Measurements from ENCODE around the gene GSTM1.

GSTM1 gene

DNA sequence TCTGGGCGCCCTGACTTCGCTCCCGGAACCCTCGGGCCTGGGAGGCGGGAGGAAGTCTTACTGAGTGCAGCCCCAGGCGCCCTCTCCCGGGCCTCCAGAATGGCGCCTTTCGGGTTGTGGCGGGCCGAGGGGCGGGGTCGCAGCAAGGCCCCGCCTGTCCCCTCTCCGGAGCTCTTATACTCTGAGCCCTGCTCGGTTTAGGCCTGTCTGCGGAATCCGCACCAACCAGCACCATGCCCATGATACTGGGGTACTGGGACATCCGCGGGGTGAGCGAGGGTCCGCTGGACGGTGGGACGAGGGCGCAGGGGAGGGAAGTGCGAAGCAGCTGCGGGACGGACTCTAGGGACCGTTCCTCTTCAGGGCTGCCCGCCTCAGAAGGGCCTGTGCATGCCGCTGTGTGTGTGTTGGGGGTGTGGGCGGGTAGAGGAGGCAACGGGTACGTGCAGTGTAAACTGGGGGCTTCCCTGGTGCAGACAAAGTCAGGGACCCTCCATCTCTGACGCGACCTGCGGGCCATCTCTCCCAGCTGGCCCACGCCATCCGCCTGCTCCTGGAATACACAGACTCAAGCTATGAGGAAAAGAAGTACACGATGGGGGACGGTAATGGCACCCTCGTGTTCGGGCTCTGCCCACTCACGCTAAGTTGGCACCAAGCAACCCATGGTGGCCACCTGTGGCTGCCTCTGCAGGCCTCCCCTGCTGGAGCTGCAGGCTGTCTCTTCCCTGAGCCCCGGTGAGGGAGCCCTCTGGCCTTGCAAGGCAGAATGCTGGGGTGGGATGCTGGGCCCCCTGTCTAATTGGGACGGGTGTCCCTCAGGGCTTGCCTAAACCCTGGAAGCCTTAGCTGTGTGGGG is at the start of gene GSTM1:
Gene GSTM1, plus strand, starts transcription at position 177 of the 859 bp plus-strand sequence. Its CDS starts 57 bp downstream, at position 234.
- Histone ChIP-seq H3K9me3 (ENCODE audit: control insufficient read depth, insufficient read depth, low read length) (no peaks in the 10 kb centered on the region), H3K36me3 (ENCODE audit: control insufficient read depth, insufficient read depth, low read length) (no peaks in the 10 kb centered on the region), H3K27ac (ENCODE audit: low read length) (no peak within 1 kb of the TSS), H3K4me3 (ENCODE audit: low read length) (no peak within 1 kb of the TSS), H3K27me3 (ENCODE audit: control insufficient read depth, insufficient read depth, low read length) (no peaks in the 10 kb centered on the region), H3K4me1 (ENCODE audit: control insufficient read depth, insufficient read depth, low read length) (no peaks in the 10 kb centered on the region)
- no peak for DNase-seq (ENCODE audit: low read depth, low spot score)
- WGBS (ENCODE audit: insufficient coverage, insufficient read length): no CpG with 5 or more reads among the region's 46 CpGs

DNA sequence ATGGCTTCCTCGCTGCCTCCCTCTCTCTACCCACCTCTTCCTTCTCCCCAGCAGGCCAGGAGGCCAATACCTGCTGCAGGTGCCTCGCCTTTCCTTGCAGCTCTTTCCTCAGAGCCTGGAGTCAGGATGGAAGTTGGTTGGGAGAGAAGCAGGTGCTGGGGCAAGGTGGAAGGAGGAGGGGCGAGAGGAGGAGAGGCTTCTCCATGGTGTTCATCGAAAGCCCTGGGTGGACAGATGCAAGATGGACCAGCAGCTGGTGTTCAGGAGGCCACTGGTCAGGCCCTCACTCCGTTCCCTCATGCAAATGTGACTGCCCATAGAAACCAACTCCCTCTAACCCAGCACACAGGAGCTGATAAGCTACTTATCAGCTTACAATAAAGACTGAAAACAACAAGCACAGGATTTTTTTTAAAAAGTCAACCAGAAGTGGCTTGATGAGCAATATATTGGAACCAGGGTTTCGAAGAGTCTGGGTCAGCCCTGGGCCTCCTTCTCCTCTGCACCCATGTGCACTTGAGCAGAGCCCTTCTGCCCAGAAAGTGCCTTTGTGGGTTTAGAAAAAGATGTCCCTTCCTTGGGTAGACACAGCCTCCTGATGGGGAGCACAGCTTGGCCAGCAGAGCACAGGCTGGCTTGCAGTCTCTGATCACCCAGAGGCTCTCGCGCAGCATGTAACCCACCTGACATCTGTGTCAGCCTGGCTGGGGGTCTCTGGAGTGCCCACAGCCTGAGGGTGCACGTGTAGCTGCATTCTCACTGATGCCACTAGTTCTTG is 48.4 kb upstream of the GSTM1 start:
- Histone ChIP-seq H3K36me3 (ENCODE audit: control insufficient read depth, insufficient read depth, low read length) (no peaks in the 10 kb centered on the region), H3K27ac (ENCODE audit: low read length) (no peak overlapping the region), H3K27me3 (ENCODE audit: control insufficient read depth, insufficient read depth, low read length) (no peaks in the 10 kb centered on the region), H3K4me3 (ENCODE audit: low read length) (no peak overlapping the region), H3K9me3 (ENCODE audit: control insufficient read depth, insufficient read depth, low read length) (no peaks in the 10 kb centered on the region), H3K4me1 (ENCODE audit: control insufficient read depth, insufficient read depth, low read length) (peaks cover 3% of the 10 kb centered on the region)
- no CpG with 5 or more reads among the region's 9 CpGs for WGBS (ENCODE audit: insufficient coverage, insufficient read length)
- DNase-seq (ENCODE audit: low read depth, low spot score): no peak

DNA sequence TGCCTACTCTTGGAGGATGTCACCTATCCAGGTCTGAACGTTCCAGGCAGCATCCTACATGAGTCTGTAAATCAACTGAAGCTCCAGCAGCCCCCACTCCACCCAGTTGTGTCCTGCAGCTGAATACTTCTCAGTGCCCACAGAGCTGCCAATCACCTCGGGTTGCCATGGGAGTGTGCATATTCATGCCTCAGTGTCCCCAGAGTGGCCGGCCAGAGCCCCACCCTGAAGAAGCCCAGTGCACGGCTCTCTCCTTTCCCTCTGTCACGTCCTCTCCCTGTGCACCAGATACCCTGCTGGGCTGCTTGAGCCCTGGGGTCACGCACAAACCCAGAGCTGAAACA is 47.8 kb upstream of the GSTM1 start:
- Histone ChIP-seq H3K9me3 (ENCODE audit: control insufficient read depth, insufficient read depth, low read length) (no peaks in the 10 kb centered on the region), H3K27me3 (ENCODE audit: control insufficient read depth, insufficient read depth, low read length) (no peaks in the 10 kb centered on the region), H3K4me1 (ENCODE audit: control insufficient read depth, insufficient read depth, low read length) (peaks cover 3% of the 10 kb centered on the region), H3K36me3 (ENCODE audit: control insufficient read depth, insufficient read depth, low read length) (no peaks in the 10 kb centered on the region), H3K27ac (ENCODE audit: low read length) (no peak overlapping the region), H3K4me3 (ENCODE audit: low read length) (no peak overlapping the region)
- DNase-seq (ENCODE audit: low read depth, low spot score): no peak
- no CpG with 5 or more reads among the region's 6 CpGs for WGBS (ENCODE audit: insufficient coverage, insufficient read length)

DNA sequence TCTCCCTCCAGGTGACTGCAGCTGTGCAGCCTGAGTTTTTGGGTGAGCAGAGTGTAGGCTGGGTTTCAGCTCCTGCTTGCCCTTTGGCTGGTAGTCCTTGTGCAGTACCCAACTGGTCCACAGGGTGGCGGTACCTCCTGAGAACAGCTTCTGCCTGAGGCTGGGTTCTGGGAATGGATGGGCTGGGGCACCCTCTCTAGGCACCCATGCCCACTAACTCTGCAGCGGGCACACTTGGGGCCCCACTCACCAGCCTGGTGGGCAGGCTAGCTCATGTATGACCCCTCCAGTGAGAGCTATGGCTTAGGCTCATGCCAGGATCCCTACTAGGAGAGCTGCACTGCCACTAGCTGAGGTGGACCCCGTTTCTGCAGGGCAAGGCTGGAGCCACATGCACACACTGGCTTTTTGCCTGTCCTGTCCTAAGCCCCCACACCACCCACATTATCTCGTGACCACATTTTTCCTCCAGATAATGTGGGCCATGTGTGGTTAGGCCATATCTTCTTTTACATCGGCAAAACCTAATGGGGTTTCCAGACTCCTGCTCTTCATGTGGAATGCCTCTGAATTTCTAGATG is 47.2 kb upstream of the GSTM1 start:
- H3K27me3 ChIP-seq (ENCODE audit: control insufficient read depth, insufficient read depth, low read length): no peaks in the 10 kb centered on the region
- H3K9me3 ChIP-seq (ENCODE audit: control insufficient read depth, insufficient read depth, low read length): no peaks in the 10 kb centered on the region
- no CpG with 5 or more reads among the region's 5 CpGs for whole genome bisulfite sequencing (ENCODE audit: insufficient coverage, insufficient read length)
- no peak for DNase-seq (ENCODE audit: low read depth, low spot score)
- no peak overlapping the region for H3K27ac ChIP-seq (ENCODE audit: low read length)
- H3K4me1 ChIP-seq (ENCODE audit: control insufficient read depth, insufficient read depth, low read length): peaks cover 3% of the 10 kb centered on the region
- no peaks in the 10 kb centered on the region for H3K36me3 ChIP-seq (ENCODE audit: control insufficient read depth, insufficient read depth, low read length)
- no peak overlapping the region for H3K4me3 ChIP-seq (ENCODE audit: low read length)

DNA sequence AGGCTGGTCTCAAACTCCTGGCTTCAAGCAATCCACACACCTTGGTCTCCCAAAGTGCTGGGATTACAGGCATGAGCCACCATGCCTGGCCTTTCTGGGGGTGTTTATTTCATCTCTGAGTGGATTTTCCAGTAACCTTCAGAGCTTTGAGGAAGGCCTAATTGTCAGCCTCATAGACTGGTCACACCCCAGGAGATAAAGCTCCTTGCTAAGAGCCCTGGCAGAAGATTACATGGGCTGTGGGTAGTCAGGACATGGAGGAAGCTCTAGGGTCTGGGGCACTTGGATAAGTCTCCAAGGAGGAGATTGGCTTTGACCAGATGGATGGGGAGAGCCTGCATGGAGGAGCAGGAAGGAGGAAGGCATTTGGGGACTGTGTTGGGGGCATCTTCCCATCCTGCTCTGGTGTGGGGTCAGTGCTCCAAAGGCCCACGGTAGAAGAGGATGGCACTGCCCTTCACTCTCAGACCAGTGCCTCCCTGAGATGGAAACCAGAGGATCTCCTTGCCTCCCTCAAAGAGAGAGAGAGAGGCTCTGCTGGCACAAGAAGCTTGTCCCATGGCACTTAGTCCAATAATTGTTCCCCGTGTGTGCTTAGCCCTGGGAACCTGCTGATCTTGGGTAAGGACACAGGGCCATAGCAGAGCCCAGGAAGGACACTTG is 46.4 kb upstream of the GSTM1 start:
- Histone ChIP-seq H3K27ac (ENCODE audit: low read length) (no peak overlapping the region), H3K27me3 (ENCODE audit: control insufficient read depth, insufficient read depth, low read length) (no peaks in the 10 kb centered on the region), H3K36me3 (ENCODE audit: control insufficient read depth, insufficient read depth, low read length) (no peaks in the 10 kb centered on the region), H3K9me3 (ENCODE audit: control insufficient read depth, insufficient read depth, low read length) (no peaks in the 10 kb centered on the region), H3K4me1 (ENCODE audit: control insufficient read depth, insufficient read depth, low read length) (peaks cover under 1% of the 10 kb centered on the region), H3K4me3 (ENCODE audit: low read length) (no peak overlapping the region)
- WGBS (ENCODE audit: insufficient coverage, insufficient read length): no CpG with 5 or more reads among the region's 2 CpGs
- no peak for DNase-seq (ENCODE audit: low read depth, low spot score)

DNA sequence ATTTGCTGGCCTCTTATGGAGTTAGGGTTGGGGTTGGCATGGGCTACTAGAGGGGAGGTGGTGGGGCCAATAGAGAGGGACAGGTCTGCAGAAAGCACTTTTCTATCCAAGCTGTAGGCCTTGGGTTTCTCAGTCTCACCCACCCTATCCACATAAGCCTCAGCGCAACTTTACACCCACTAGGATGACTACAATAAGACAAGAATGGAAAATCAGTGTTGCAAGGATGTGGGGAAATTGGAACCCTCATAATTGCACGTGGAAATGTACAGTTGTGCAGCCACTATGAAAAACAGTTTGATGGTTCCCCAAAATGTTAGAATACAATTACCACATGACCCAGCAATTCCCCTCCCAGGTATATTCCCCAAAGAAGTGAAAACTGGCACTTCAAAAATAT is 45.8 kb upstream of the GSTM1 start:
- Histone ChIP-seq H3K9me3 (ENCODE audit: control insufficient read depth, insufficient read depth, low read length) (no peaks in the 10 kb centered on the region), H3K27me3 (ENCODE audit: control insufficient read depth, insufficient read depth, low read length) (no peaks in the 10 kb centered on the region), H3K4me1 (ENCODE audit: control insufficient read depth, insufficient read depth, low read length) (no peaks in the 10 kb centered on the region; the same call in 1 of the 2 replicates), H3K36me3 (ENCODE audit: control insufficient read depth, insufficient read depth, low read length) (no peaks in the 10 kb centered on the region), H3K27ac (ENCODE audit: low read length) (no peak overlapping the region), H3K4me3 (ENCODE audit: low read length) (no peak overlapping the region)
- WGBS (ENCODE audit: insufficient coverage, insufficient read length): no CpG with 5 or more reads among the region's 2 CpGs
- no peak for DNase-seq (ENCODE audit: low read depth, low spot score)

DNA sequence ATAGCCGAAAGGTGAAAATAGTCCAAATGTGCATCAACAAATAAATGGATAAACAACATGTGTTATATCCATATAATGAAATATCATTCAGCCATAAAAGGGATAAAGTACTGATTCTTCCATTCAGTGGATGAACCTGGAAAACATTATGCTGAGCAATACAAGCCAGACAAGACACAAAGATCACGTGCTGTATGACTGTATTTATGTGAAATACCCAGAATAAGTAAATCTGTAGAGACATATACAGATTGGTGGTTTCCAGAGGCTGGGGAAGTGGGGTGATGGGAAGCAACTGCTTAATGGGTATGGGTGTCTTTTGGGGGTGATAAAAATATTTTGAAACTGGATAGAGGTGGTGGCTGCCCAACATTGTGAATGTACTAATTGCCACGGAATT is 45.0 kb upstream of the GSTM1 start:
- Histone ChIP-seq H3K36me3 (ENCODE audit: control insufficient read depth, insufficient read depth, low read length) (no peaks in the 10 kb centered on the region), H3K4me3 (ENCODE audit: low read length) (no peak overlapping the region), H3K27ac (ENCODE audit: low read length) (no peak overlapping the region), H3K9me3 (ENCODE audit: control insufficient read depth, insufficient read depth, low read length) (no peaks in the 10 kb centered on the region), H3K4me1 (ENCODE audit: control insufficient read depth, insufficient read depth, low read length) (no peaks in the 10 kb centered on the region; the same call in 1 of the 2 replicates), H3K27me3 (ENCODE audit: control insufficient read depth, insufficient read depth, low read length) (no peaks in the 10 kb centered on the region)
- WGBS (ENCODE audit: insufficient coverage, insufficient read length): no CpG with 5 or more reads among the region's 3 CpGs
- no peak for DNase-seq (ENCODE audit: low read depth, low spot score)

DNA sequence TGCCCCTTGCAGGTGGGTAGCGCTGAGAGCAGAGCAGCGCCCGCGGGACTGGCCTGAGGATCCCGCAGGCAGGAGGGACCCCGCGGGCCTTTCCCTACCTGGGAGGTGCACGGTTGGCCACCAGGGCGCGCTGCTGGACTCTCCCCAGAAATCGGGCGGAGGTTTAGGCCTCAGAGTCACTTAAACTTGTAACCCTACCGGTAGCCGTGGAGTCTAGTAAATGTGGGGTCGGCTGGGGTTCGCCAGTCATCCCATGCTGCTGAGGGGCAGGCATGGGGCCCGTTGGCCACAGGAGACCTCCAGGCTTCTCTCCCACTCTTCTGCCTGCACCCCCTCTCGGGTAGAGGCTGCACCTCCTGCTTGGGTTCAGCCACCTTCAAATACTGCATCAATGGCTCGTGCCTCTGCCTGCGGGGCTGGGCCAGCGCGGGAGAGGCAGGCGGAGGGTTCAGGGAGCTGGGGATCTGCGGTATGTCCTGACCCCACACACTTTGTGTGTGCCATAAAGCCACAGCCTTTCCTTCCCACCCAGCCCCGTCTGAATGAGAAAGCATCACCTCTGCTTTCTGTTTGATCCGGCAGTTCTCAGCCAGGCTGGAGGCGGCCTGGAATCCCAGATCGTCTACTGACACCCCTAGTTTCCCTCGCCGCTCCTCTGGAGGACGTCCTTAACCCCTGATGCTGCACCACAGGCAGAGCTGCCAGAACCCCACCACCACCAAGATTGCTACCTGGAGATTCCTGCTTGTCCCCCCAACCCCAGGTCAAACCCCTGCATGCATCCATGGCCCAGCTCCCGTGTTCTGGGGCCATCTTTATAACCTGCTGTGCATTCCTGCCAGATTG is 44.0 kb upstream of the GSTM1 start:
- no CpG with 5 or more reads among the region's 32 CpGs for WGBS (ENCODE audit: insufficient coverage, insufficient read length)
- Histone ChIP-seq H3K27ac (ENCODE audit: low read length) (no peak overlapping the region), H3K4me1 (ENCODE audit: control insufficient read depth, insufficient read depth, low read length) (no peaks in the 10 kb centered on the region; the same call in 1 of the 2 replicates), H3K4me3 (ENCODE audit: low read length) (no peak overlapping the region), H3K36me3 (ENCODE audit: control insufficient read depth, insufficient read depth, low read length) (no peaks in the 10 kb centered on the region), H3K9me3 (ENCODE audit: control insufficient read depth, insufficient read depth, low read length) (no peaks in the 10 kb centered on the region), H3K27me3 (ENCODE audit: control insufficient read depth, insufficient read depth, low read length) (no peaks in the 10 kb centered on the region)
- peak; percentile 71 for DNase-seq (ENCODE audit: low read depth, low spot score)

DNA sequence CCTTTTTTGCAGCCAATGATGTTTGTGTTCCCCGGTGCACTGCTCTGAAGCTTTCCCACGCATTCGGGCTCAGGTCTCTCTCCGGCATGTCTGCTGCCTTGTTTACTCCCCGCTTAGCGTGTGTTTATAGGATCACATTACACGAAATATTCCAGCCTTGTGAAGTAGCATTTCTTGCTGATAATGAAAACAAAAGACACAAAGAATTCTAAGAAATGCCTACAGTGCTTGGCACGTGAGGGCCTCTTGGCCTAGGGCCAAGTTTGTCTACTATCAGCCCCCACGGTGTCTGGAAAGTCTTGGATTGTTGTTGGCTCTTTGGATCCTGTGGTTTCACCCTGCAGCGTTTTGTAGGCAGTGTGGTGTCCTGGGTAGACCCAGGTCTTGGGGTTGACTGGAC is 42.9 kb upstream of the GSTM1 start:
- Histone ChIP-seq H3K27me3 (ENCODE audit: control insufficient read depth, insufficient read depth, low read length) (no peaks in the 10 kb centered on the region), H3K36me3 (ENCODE audit: control insufficient read depth, insufficient read depth, low read length) (no peaks in the 10 kb centered on the region), H3K4me1 (ENCODE audit: control insufficient read depth, insufficient read depth, low read length) (no peaks in the 10 kb centered on the region), H3K27ac (ENCODE audit: low read length) (no peak overlapping the region), H3K4me3 (ENCODE audit: low read length) (no peak overlapping the region), H3K9me3 (ENCODE audit: control insufficient read depth, insufficient read depth, low read length) (no peaks in the 10 kb centered on the region)
- no CpG with 5 or more reads among the region's 10 CpGs for WGBS (ENCODE audit: insufficient coverage, insufficient read length)
- no peak for DNase-seq (ENCODE audit: low read depth, low spot score)
